MM.1S (cell line): ENCODE results near the gene ZW10.

Experiments
- EZH2 ChIP-seq: fragments of 300-600 bp; sonication (generic); optimal IDR thresholded peaks from 2 replicates; pipeline ENCODE3; 2017; ENCODE audit warnings: low read depth, mild to moderate bottlenecking, antibody characterized with exemption, low read length, mixed read lengths
- TF ChIP-seq, protein P1 (sequence below): fragments of 300-600 bp; sonication (generic); IDR thresholded peaks from 2 replicates; pipeline ENCODE4 v1.5.1; 2016; ENCODE audit warnings: antibody characterized with exemption, low read length, mixed read lengths

DNA sequence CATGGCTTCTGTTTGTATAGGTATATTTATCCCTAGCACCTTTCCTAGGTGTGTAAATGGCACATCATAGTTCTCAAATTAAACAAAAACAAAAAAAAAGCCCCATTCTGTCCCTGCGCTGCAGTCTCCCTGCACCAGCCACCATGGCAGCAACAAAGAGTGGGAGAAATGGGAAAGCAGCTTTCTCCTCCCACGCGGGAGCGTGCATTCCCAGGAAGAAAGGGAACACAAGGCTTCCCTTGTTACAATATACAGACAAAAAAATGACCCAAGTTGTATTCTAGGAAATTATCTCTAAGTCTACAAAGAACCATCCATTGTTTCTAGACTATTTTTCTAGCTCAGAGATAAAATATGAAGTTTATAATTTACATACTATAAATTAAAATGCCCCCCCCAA, 51.3 kb downstream of the ZW10 start:
- TF ChIP-seq, protein P1, sequence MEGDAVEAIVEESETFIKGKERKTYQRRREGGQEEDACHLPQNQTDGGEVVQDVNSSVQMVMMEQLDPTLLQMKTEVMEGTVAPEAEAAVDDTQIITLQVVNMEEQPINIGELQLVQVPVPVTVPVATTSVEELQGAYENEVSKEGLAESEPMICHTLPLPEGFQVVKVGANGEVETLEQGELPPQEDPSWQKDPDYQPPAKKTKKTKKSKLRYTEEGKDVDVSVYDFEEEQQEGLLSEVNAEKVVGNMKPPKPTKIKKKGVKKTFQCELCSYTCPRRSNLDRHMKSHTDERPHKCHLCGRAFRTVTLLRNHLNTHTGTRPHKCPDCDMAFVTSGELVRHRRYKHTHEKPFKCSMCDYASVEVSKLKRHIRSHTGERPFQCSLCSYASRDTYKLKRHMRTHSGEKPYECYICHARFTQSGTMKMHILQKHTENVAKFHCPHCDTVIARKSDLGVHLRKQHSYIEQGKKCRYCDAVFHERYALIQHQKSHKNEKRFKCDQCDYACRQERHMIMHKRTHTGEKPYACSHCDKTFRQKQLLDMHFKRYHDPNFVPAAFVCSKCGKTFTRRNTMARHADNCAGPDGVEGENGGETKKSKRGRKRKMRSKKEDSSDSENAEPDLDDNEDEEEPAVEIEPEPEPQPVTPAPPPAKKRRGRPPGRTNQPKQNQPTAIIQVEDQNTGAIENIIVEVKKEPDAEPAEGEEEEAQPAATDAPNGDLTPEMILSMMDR: no peak
- TF ChIP-seq EZH2: no peak
